PFSK-1 (cell line): ENCODE results near the gene BATF2.

Experiments
- POLR2AphosphoS5 ChIP-seq: IDR thresholded peaks from 2 replicates; pipeline ENCODE4 v1.6.1; 2012; ENCODE audit warnings: low read depth, mild to moderate bottlenecking, control low read depth, low read length, moderate library complexity
- REST ChIP-seq, 2 experiments: IDR thresholded peaks; 2 replicates each; pipeline versions ENCODE4 v1.6.1 to v1.8.0; 2011 to 2012; ENCODE audit warnings: low read depth in 2 of 2, low read length in 2 of 2, control low read depth in 1 of 2, inconsistent platforms in 1 of 2, mild to moderate bottlenecking in 1 of 2, moderate library complexity in 1 of 2; ENCODE audit not compliant: insufficient read depth in 1 of 2
- SIN3A ChIP-seq: IDR thresholded peaks from 2 replicates; pipeline ENCODE4 v1.6.1; 2012; ENCODE audit warnings: mild to moderate bottlenecking, low read length, moderate library complexity, borderline replicate concordance; ENCODE audit not compliant: insufficient read depth

DNA sequence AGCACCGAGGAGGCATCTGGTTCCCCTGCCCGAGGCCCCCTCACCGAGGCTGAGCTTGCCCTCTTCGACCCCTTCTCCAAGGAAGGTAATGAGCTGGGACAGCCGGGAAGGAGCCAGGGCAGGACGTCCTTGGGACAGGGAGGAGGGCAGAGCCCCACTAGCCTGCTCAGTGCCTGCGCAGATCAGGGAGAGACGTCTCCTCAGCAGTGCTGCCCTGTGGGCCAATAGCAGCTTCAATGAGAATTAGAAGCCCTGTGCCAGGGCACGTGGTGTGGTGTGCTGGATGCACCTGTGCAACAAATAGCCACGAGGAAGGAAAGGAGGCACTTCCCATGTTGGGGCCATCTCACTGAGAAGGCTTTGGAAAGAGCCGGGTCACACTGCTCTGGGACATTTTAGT is 38.8 kb upstream of the BATF2 start:
- TF ChIP-seq REST (IDR thresholded peaks at IDR 0.05; ENCODE audit: insufficient read depth in 1 of 2, low read depth in 2 of 2, low read length in 2 of 2) (no peak), POLR2AphosphoS5 (no peak), SIN3A (no peak)
